Activated CD4-positive, alpha-beta T cell treated with anti-CD3 and anti-CD28 coated beads for 4 hours (primary cell): ENCODE measurements around the gene TTLL7.
"Not testable (repeated sequence)": the region's sequence is repeated elsewhere in the genome, so short reads cannot be mapped to it uniquely, and the experiment has no call there.

Experiments used
- DNase-seq, 2 donors: peaks; one replicate each; pipeline ENCODE4 v3.0.0-alpha.2; 2020

TTLL7 gene

DNA sequence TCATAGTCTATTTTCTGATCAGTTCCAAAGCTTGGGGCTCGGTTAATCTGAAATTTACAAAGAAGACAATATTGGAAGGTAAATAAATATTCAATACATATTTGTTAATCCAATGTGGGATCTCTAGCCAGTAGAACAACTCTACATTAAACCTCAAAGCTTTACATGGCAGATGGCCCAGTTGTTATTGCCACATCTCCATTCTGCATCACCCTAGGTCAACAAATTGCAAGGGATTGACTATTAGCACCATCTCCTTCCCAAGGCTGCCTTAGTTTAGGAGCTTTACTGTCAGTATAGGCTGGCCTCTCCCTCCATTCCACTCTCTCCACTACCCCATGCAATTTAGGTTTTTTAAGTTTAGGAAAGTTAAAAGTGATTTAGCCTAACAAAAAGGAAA is 69.7 kb downstream of the TTLL7 start:
- DNase-seq, result no peak

DNA sequence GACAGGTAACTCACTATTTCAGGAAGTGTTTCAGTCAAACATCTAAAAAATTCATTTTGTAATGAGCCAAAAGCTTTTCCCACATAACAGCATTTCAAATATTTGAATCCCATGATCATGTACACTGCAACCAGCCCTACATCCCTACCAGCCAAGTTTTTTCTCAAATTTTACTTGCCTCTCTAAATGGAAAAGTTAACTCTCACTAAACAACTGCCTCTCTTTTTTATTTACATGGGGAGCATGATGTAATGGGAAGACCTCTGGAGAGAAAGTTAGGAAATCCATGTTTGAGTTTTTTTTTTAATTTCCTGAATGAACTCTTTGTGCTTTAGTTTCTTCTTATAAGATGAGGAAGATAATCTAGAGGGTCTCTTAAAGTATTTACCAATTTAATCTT is 70.5 kb downstream of the TTLL7 start:
- no peak for DNase-seq

DNA sequence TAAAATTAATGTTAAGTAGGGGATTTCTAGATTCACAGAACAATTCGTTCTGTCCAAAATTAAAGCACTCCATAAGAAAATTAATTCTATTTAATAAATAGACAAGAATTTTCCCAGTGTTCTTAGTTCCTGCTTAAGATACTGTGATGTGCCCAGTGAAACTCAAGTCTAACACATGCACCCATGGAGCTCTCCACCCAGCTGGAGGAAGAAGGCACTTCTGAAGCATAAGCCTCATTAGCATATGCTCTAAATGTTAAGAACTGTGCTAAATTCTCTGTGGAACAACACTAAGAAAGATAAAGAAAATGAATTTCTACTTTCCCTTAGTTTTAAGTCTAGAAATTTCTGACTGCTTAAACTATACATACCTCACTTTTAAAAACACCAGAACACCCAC is 71.2 kb downstream of the TTLL7 start:
- DNase-seq, result no peak

DNA sequence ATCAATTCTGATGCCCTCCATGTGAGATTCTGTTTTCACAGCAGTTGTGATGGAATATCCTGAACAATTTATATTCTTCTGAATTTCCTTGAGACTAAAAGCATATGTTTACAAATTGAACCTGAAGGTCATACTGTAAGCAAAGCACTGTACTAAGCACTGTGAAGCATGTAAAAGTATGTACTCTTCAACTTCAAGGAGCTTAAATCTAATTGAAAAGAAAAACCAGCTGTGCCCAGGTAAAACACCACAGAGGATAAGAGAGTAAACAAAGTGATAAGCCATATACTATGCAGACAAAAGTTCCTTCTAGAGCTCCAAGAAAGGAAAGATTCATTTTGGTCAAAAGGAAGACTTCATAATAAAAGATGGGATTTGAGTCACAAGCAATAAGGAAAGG is 71.9 kb downstream of the TTLL7 start:
- no peak for DNase-seq

- DNase-seq, result no peak
Observed at GRCh38 chr1:83923553-83923952, 75.4 kb downstream of the TTLL7 start.

- DNase-seq, result no peak
Observed at GRCh38 chr1:83922431-83922830, 76.5 kb downstream of the TTLL7 start.

GRCh38 chr1:83920320-83920719 is 78.6 kb downstream of the TTLL7 start:
- DNase-seq, result no peak

- no peak for DNase-seq
Observed at GRCh38 chr1:83919872-83920271, 79.1 kb downstream of the TTLL7 start.

DNA sequence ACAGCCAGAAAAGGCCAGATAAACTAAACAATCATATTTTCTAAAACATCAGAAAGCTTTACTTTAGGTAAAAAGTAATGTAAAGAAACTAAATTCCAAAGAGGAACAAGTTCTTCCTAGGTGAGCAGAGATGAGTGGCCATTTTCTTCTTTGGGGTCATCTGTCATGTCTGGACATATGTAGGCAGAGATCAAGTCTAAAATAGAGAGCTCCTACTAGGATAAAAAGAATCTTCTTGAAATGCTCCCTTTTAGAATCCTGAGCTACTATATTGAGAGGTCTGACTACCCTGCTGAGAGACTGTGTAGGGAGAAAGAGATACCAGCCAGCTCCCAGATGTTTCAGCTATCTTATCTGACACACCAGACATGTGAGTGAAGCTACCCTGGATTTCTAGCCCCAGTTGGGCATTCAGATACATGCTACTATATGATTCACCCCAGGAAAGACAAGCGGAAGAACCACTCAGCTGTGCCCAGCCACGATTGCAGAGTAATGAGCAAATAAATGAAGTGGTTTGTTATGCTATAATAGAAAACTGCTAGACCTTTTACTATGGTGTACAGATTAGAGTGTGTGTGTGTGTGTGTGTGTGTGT is 80.1 kb downstream of the TTLL7 start:
- DNase-seq, result no peak

GRCh38 chr1:83917959-83918358 is 81.0 kb downstream of the TTLL7 start:
- DNase-seq, result no peak

- DNase-seq, result not testable (repeated sequence)
Observed at GRCh38 chr1:83916094-83916493, 82.8 kb downstream of the TTLL7 start.

GRCh38 chr1:83912876-83913275 is 86.1 kb downstream of the TTLL7 start:
- no peak for DNase-seq

- no peak for DNase-seq
Observed at GRCh38 chr1:83910461-83910860, 88.5 kb downstream of the TTLL7 start.

GRCh38 chr1:83909687-83910086 is 89.2 kb downstream of the TTLL7 start:
- DNase-seq, result no peak

DNA sequence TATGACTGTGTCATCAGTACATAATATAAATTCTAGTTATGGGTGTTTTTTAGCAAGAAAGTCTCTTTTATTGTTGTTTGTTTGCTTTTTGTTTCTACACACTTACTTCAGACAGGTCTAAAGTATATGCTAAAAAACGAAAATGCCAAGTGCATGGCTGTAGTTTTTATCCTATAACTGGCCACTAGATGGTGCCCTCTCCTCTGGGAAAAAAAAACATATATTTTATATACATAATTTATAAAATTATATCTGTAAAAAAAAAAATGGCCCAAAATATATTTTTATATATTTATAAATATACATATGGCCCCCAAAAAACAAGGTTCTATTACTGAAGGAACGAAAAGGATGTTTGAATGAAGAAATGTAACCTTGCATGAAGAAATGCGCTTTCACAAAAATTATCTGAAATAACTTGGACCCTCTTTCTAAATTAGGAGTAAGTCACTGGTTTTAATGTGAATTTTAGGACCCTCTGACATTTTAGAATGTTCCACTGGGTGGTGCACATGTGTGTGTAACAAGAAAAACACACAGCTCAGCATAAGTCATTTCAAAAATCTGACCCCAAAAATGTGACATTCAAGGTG is 93.5 kb downstream of the TTLL7 start:
- peak in 1 of 2 donors; percentile 12 for DNase-seq

DNA sequence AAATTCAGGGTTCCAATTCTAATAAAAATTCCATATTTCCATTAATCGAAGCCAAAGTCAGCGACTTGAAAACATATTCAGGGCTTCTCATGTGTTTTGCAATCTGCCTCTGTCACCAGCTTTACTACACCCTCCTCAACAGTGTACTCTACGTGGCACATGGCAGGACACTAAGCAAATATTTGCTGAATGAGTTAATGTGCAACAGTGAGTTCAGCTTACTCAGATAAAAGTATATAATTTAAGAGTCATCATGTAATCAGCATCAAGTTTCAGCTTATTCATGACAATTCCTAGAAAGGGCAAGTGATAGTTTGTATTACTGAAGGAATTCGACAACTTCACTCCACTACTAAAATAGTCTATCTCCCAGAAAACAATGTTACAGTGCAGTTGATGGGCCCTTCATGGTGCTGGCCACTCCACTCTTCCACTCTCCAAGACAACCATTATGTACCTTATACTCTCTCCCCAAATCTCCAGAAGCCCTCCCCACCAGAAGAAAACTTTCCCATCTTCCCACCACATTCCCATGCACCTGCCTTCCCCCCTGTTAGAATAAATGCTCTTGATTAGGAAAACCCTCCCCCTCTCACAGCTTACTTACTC is 97.3 kb downstream of the TTLL7 start:
- no peak for DNase-seq

DNA sequence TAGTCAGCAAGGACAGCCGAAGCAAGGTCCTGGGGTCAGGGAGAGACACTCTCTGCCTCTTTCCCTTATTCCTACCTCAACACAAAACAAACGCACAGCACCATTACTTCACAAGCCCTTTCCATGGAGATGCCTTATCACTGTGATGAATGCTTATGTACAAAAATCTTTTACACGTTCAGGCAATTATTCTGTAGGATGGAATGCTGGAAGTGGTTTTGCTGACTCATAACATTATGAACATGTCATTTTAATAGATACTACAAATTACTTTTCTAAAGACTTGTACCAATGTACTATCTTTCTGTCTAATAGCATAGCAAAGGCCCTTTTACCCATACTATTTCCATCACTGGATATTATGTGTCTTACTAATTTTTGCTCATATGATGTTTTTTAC is 98.4 kb downstream of the TTLL7 start:
- DNase-seq, result no peak

GRCh38 chr1:83897516-83897915 is 101.4 kb downstream of the TTLL7 start:
- no peak for DNase-seq

GRCh38 chr1:83896299-83896698 is 102.6 kb downstream of the TTLL7 start:
- DNase-seq, result no peak

GRCh38 chr1:83889707-83890106 is 109.2 kb downstream of the TTLL7 start:
- no peak for DNase-seq

GRCh38 chr1:83887483-83887882 is 111.4 kb downstream of the TTLL7 start:
- DNase-seq, result no peak

DNA sequence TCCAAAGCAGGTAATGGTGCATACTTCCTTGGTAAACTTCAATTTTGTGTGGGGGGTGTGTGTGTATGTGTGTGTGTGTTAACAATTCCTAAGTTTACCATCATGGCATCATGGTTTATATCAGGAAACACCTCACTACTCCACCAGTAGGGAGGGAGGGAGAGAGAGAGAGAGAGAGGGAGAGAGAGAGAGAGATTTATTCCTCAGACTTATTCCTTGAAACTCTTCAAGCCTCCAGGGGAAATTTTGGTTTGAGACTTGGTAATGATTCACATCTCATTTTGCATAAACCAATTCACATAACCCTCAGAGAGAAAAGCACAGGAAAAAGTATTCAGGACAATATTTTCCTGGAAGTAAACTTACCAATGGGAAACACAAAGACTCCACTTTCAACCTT is 115.0 kb downstream of the TTLL7 start:
- DNase-seq, result no peak

DNA sequence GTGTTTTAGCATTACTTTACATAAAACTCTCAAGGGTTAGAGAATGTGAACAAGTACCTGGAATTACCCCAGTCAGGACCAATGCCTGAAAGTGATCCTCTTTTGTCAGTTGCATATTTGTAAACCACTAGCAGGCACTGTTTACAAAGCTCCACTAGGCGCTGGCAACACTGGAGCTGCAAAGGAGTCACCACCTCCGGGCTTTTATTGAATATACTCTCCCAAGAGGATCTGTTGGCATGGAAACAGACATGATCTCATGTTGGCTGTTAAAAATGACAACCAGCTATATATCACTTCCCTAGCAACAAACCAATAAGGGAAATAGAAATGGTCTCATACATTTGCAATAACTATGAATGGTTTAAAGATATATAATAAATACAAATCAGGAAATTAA is 116.0 kb downstream of the TTLL7 start:
- no peak for DNase-seq

- DNase-seq, result no peak
Observed at GRCh38 chr1:83872515-83872914, 126.4 kb downstream of the TTLL7 start.

DNA sequence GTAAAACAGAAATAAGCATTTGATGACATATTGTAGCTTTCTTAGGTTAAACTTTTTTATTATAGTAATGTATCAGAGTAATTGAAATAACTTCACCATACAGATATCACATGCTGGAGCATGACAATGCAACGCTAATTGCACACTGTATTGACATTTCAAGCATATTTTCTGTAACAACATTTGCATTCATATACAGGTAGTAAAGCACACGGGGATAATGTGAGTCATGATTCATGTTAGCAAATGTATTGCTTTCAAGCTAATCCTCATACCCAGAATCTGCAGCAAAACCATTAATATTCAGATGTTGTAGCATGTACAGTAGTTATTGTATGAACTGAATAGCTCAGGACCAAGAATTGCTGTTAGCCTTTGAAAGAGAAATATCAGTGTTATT is 133.9 kb downstream of the TTLL7 start:
- DNase-seq, result no peak
